Breast epithelium (tissue), 4 donors: ENCODE results near the gene QSOX1. TPM values are rescaled to one million over a fixed set of nuclear protein-coding genes. Genes with fewer than 3 reads are reported as not detected.

Experiments
- DNase-seq, 2 donors: peaks; one replicate each; pipeline ENCODE4 v3.0.0-alpha.2; 2019; ENCODE audit warnings: low spot score in 2 of 2
- H3K27ac ChIP-seq, 2 donors: fragments of 200-600 bp; sonication (generic) in 1 of 2; one replicate each; pipeline ENCODE4 v1.5.1; 2016 to 2019; ENCODE audit warnings: mild to moderate bottlenecking in 1 of 2
- H3K27me3 ChIP-seq, 2 donors: fragments of 200-600 bp; sonication (generic) in 1 of 2; one replicate each; pipeline versions ENCODE4 v1.5.1 to v1.6.0; 2017 to 2019; ENCODE audit warnings: control low read depth in 1 of 2, mild to moderate bottlenecking in 1 of 2
- H3K36me3 ChIP-seq: fragments of 200-600 bp; one replicate; pipeline ENCODE4 v1.5.1; 2019
- H3K4me1 ChIP-seq, 2 donors: fragments of 200-600 bp; sonication (generic); one replicate each; pipeline ENCODE4 v1.5.1; 2016 to 2019; ENCODE audit warnings: control low read depth in 1 of 2
- H3K4me3 ChIP-seq, 3 donors: fragments of 200-600 bp; sonication (generic); 1 replicate in 2 of 3; 2 replicates in 1 of 3; pipeline ENCODE4 v1.5.1; 2016 to 2019; ENCODE audit warnings: mild to moderate bottlenecking in 3 of 3, moderate library complexity in 2 of 3
- H3K9me3 ChIP-seq, 2 donors: fragments of 200-600 bp; sonication (generic) in 1 of 2; one replicate each; pipeline ENCODE4 v1.5.1; 2016 to 2019; ENCODE audit warnings: control low read depth in 1 of 2
- CTCF ChIP-seq, 3 donors: fragments of 450-650 bp; IDR thresholded peaks; one replicate each; pipeline ENCODE4 v1.5.1; 2016 to 2017; ENCODE audit warnings: antibody characterized with exemption in 3 of 3, mild to moderate bottlenecking in 3 of 3, moderate library complexity in 3 of 3
- POLR2A ChIP-seq: fragments of 450-650 bp; IDR thresholded peaks from one replicate; pipeline ENCODE4 v1.6.1; 2016; ENCODE audit warnings: antibody characterized with exemption, mild to moderate bottlenecking, moderate library complexity
- POLR2AphosphoS5 ChIP-seq, 3 donors: sonication (generic); formaldehyde crosslinking; IDR thresholded peaks; one replicate each; pipeline ENCODE4 v1.6.1; 2017; ENCODE audit warnings: antibody characterized with exemption in 3 of 3
- intact Hi-C: fragments of 100-400 bp; cut with DNase I; formaldehyde crosslinking; loops from one replicate; pipeline ENCODE4 v1.15.1; 2023; ENCODE audit warnings: low total_unique reads
- total RNA-seq, 3 donors: library from RNA; depleted of rRNA; stranded (reverse); fragments of >200 nt; gene quantifications; one replicate each; pipeline ENCODE4 v1.1.0, GENCODE V29; 2016

QSOX1 gene
- total RNA-seq, 3 donors from 2014 or later = 43.3 to 85.5 (median 67.5) TPM

- H3K4me1 ChIP-seq = no peaks in the 10 kb centered on the region
- no peaks in the 10 kb centered on the region for H3K36me3 ChIP-seq
- TF ChIP-seq POLR2AphosphoS5 (IDR thresholded peaks at IDR 0.05) = no peak
- TF ChIP-seq POLR2A = no peak
- TF ChIP-seq CTCF (IDR thresholded peaks at IDR 0.05) = no peak
- no peak for DNase-seq
- no peak overlapping the region for H3K4me3 ChIP-seq
- H3K27ac ChIP-seq = no peak overlapping the region
- intact Hi-C loops = no loop called here
- peaks cover 0 to 27% of the 10 kb centered on the region in 2 donors for H3K27me3 ChIP-seq
- H3K9me3 ChIP-seq = no peaks in the 10 kb centered on the region
Measured at GRCh38 chr1:180250883-180251509, 96.3 kb downstream of the QSOX1 start.

DNA sequence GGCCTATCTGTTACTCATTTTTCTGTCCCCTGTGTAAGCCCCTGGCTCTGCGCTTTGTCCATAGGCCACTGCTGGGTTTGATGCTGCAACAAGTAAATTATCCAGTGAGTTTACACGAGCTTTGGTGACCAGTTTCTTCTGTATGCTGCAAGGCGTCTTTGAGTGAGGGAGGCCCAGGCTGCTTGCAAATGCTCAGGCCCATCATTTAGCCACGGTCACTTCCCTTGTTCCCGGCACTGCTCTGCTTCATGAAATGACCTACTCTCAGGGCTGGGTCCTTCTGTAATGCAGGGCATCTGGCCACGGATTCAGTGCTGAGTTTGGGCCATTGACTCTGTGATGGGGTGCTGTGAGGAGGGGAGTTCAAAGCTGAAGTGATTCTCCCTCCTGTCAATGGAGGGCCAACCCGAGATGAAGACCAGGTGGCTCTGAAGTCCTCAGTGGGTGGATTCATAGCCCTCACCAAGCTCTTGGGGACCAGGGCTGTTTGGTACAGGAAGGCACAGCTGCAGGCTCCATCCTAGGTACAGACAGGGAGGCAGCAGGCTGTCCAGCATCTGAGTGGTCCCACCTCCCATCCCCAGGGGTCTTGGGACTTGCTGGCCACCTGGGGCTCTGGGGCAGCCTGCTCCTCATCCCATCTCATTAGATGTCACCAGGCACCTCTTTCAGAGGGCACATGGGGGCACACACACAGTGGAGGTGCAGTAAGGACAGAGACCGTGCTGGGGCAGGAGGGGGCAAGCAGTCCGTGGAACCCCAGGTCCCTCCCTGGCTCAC lies 97.0 kb downstream of the QSOX1 start:
- Histone ChIP-seq H3K4me1 (no peaks in the 10 kb centered on the region), H3K4me3 (no peak overlapping the region), H3K27ac (no peak overlapping the region), H3K27me3 (peaks cover 0 to 34% of the 10 kb centered on the region in 2 donors), H3K9me3 (no peaks in the 10 kb centered on the region), H3K36me3 (no peaks in the 10 kb centered on the region)
- no peak for TF ChIP-seq POLR2A
- no peak for TF ChIP-seq CTCF (IDR thresholded peaks at IDR 0.05)
- TF ChIP-seq POLR2AphosphoS5 (IDR thresholded peaks at IDR 0.05) = no peak
- DNase-seq = no peak
- intact Hi-C loops = loop anchor here (2.0 kb wide), 1 partner anchor 51 kb away; no protein-coding TSS in a partner anchor

DNA sequence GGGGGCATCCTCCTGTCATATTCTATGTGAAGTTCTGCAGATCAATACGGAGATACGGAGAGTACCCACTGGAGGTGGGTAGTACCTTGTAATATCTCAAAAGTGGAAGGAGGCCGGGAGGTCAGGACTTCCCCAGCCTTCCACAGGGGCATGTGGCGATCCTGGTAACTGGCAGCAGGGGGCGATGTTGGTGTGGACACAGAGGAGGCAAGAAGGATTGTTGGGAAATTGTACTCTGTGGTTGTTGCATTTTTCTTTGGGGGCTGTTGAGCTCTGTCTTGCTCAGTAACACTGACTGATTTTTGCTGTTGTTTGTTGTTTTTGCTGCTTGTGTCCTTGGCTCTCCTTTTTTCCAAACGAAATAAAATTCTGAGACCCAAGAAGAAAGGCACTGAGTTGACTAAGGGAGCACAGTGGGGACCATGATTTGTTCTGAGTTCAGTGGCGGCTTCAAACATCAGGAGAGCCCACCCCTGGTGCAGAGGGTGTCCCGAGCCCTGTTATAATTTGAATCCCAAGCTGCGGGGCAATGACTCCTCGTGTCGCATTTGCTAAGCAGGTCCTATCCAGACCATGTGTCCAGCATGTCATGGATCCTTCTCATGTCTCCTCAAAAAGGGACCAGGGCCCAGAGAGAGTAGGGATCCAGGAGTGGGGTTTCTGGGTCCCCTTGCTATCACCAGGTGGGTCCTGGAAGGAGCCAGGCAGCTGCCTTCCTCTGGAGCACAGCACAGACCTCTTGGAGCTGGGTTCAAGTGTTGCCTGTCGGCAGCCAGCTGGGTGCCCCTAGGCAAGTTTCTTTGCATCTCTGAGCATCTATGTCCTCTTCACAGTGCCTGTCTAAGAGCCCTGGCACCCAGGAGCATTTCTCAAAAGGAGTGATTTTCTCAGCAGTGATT lies 98.2 kb downstream of the QSOX1 start:
- Histone ChIP-seq H3K36me3 (no peaks in the 10 kb centered on the region), H3K9me3 (no peaks in the 10 kb centered on the region), H3K4me3 (no peak overlapping the region), H3K27ac (no peak overlapping the region), H3K4me1 (no peaks in the 10 kb centered on the region), H3K27me3 (peaks cover 0 to 44% of the 10 kb centered on the region in 2 donors)
- intact Hi-C loops = loop anchor here (2.0 kb wide), 1 partner anchor 52 kb away; no protein-coding TSS in a partner anchor
- no peak for TF ChIP-seq POLR2AphosphoS5 (IDR thresholded peaks at IDR 0.05)
- TF ChIP-seq CTCF (IDR thresholded peaks at IDR 0.05) = peak in 2 of 3 donors; percentile 51 to 59
- no peak for TF ChIP-seq POLR2A
- no peak for DNase-seq

Other genes with a start within 250 kb of the QSOX1 start
- gene CEP350, start 200.1 kb upstream of the QSOX1 start, total RNA-seq = 100 to 1,000 TPM in 1 of 3 donors, 10 to 100 TPM in 2; 79.0 to 124 (median 95.0) TPM
- gene LHX4, start 75.4 kb downstream of the QSOX1 start, total RNA-seq = not detected